Right atrium auricular region (tissue), 2 donors: ENCODE results near the gene KRTAP12-4. TPM values are rescaled to one million over a fixed set of nuclear protein-coding genes. Genes with fewer than 3 reads are reported as not detected.
A peak's percentile ranks its signal among the peaks of the same experiment; 100 is the strongest.

Experiments used
- DNase-seq: peaks from one replicate; pipeline ENCODE4 v3.0.0-alpha.2; 2019; ENCODE audit warnings: low spot score
- H3K27ac ChIP-seq, 2 donors: fragments of 200-600 bp; sonication (generic); 1 replicate in 1 of 2; 2 replicates in 1 of 2; pipeline ENCODE4 v1.5.1; 2016 to 2019
- H3K27me3 ChIP-seq, 2 donors: fragments of 200-600 bp; sonication (generic); one replicate each; pipeline versions ENCODE4 v1.5.1 to v1.6.0; 2017 to 2019
- H3K36me3 ChIP-seq: fragments of 200-600 bp; sonication (generic); one replicate; pipeline ENCODE4 v1.5.1; 2016
- H3K4me1 ChIP-seq, 2 donors: fragments of 200-600 bp; sonication (generic); one replicate each; pipeline versions ENCODE4 v1.5.1 to v1.6.0; 2017 to 2019
- H3K4me3 ChIP-seq, 2 donors: fragments of 200-600 bp; sonication (generic); 1 replicate in 1 of 2; 2 replicates in 1 of 2; pipeline ENCODE4 v1.5.1; 2017 to 2019; ENCODE audit warnings: mild to moderate bottlenecking in 1 of 2, moderate library complexity in 1 of 2
- H3K9me3 ChIP-seq, 2 donors: fragments of 200-600 bp; sonication (generic); one replicate each; pipeline ENCODE4 v1.5.1; 2019
- CTCF ChIP-seq, 2 donors: fragments of 200-600 bp; sonication (generic); IDR thresholded peaks; one replicate each; pipeline ENCODE4 v1.5.1; 2019; ENCODE audit warnings: antibody characterized with exemption in 2 of 2
- total RNA-seq, 2 donors: library from RNA; depleted of rRNA; stranded (reverse); fragments of >200 nt; gene quantifications; one replicate each; pipeline ENCODE4 v1.1.0, GENCODE V29; 2016

Gene KRTAP12-4
- total RNA-seq, 2 donors from 2014 or later: not detected

- TF ChIP-seq CTCF (IDR thresholded peaks at IDR 0.05): no peak
- H3K4me1 ChIP-seq: no peaks in the 10 kb centered on the region
Observed at GRCh38 chr21:44658913-44659595, 4.6 kb upstream of the KRTAP12-4 start.

GRCh38 chr21:44658541-44658910, 4.1 kb upstream of the KRTAP12-4 start:
- Histone ChIP-seq H3K27me3 (no peaks in the 10 kb centered on the region), H3K36me3 (no peaks in the 10 kb centered on the region), H3K27ac (no peak overlapping the region), H3K9me3 (peaks cover 0 to 9% of the 10 kb centered on the region in 2 donors), H3K4me1 (no peaks in the 10 kb centered on the region), H3K4me3 (no peak overlapping the region)
- TF ChIP-seq CTCF (IDR thresholded peaks at IDR 0.05): no peak
- no peak for DNase-seq

More at GRCh38 chr21:44658913-44659595, 4.6 kb upstream of the KRTAP12-4 start:
- Histone ChIP-seq H3K36me3 (no peaks in the 10 kb centered on the region), H3K4me3 (no peak overlapping the region), H3K27me3 (no peaks in the 10 kb centered on the region), H3K27ac (no peak overlapping the region), H3K9me3 (peaks cover 0 to 9% of the 10 kb centered on the region in 2 donors)
- DNase-seq: no peak

DNA sequence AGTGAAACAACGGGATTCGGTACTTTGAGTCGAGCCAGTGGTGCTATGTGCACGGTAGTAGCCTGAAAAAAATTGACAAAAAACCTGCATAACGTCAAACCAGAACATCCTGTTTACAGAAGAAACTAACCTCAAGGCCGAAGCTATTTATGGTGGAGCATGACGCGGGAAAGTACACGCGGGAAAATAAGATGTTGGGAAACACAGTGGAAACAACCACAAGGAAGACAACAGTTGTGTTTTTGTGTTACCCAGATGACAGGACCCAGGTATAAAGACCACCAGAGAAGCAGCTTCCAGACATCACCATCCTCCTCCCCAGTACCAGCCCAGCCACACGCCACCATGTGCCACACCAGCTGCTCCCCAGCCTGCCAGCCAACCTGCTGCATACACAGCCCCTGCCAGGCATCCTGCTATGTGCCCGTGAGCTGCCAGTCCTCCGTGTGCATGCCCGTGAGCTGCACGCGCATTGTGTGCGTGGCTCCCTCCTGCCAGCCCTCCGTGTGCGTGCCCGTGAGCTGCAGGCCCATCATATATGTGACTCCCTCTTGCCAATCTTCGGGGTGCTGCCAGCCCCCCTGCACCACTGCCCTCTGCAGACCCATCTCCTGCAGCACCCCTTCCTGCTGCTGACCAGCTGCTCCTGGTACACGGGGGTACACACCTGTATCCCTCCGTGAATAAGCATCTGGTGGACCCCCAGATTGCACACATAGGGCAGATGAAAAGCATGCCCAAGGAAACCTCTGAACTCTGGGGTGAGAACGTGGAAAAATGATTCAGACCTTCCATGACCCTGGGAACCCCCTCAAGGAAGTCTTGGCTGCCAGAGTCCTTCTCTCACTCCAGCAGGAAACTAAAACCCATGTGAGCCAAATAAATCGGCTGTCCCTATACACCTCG, 3.4 kb upstream of the KRTAP12-4 start, which contains the start of gene KRTAP12-3:
KRTAP12-3 (plus strand) TSS at position 298 of the 906 bp plus-strand sequence; CDS start at position 346, 48 bp downstream.
- no peaks in the 10 kb centered on the region for H3K4me1 ChIP-seq
- no peaks in the 10 kb centered on the region for H3K36me3 ChIP-seq
- peaks cover 0 to 9% of the 10 kb centered on the region in 2 donors for H3K9me3 ChIP-seq
- TF ChIP-seq CTCF (IDR thresholded peaks at IDR 0.05): no peak
- H3K4me3 ChIP-seq: no peak within 1 kb of the TSS
- no peak within 1 kb of the TSS for H3K27ac ChIP-seq
- no peak for DNase-seq
- no peaks in the 10 kb centered on the region for H3K27me3 ChIP-seq

DNA sequence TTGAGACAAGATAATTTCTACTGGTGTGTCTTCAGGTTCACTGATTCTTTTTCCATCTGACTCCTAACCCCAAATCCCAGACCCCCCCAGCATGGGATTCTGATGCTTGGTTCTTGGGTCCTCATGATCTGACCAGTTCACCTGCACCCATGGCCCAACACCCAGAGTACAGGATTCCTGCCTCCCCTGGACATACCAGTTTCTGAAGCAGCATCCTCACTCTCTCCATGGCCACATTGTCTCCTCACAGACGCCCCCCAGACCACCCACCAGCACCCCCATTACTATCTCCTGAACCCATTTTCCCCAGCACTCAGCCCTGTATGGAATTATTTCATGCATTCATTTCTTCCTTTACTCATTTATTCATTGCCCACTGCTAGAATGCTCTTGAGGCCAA, 2.4 kb upstream of the KRTAP12-4 start:
- no peak for TF ChIP-seq CTCF (IDR thresholded peaks at IDR 0.05)
- Histone ChIP-seq H3K4me3 (no peak overlapping the region), H3K27me3 (no peaks in the 10 kb centered on the region), H3K36me3 (no peaks in the 10 kb centered on the region), H3K9me3 (peaks cover 0 to 9% of the 10 kb centered on the region in 2 donors), H3K27ac (no peak overlapping the region), H3K4me1 (no peaks in the 10 kb centered on the region)
- no peak for DNase-seq

DNA sequence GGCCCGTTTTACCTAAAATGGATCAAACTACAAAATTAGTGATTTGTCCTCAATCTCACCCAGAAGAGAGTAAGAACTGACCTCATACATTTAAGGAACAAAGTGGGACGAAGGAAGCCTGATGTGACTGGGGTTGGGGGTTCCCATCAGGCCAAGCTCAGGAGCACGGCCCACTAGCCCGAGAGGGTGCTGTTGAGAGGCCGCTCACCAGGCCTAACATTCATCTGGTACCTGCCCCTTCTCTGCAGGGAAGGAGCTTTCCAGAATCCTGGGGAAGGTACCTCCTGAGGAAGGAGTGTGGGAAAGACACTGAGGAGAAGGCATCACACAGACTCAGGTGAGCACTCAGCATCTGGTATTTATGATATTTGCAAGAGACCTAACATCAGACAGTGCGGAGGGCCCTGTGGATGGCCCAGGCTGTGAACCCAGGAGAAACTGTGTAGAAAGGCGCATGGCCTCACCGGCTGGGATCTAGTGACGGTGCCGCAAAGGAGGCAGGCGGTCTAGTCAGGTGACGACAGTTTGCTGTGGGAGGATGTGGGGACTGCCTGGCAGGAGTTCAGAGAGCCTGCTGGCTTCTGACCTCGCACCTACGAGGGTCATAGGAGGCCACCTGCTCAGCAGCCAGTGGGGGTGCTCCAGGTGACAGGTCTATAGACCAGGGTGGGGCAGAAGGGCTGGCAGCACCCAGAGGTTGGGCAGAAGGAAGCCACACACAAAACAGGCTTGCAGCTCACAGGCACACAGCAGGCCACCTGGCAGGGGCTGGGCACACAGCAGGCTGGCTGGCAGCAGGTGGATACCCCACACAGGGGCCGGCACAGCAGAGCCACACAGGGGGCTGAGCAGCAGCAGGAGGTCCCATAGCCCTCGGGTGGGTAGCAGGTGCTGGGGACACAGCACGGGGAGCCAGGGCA, 543 bp downstream of the KRTAP12-4 start:
- no peak overlapping the region for H3K27ac ChIP-seq
- peaks cover 0 to 9% of the 10 kb centered on the region in 2 donors for H3K9me3 ChIP-seq
- no peak overlapping the region for H3K4me3 ChIP-seq
- no peaks in the 10 kb centered on the region for H3K36me3 ChIP-seq
- peak; percentile 34 for DNase-seq
- H3K4me1 ChIP-seq: no peaks in the 10 kb centered on the region
- H3K27me3 ChIP-seq: no peaks in the 10 kb centered on the region
- TF ChIP-seq CTCF (IDR thresholded peaks at IDR 0.05): no peak
